ENCODE data around the gene KIF26B. TPM values are rescaled to one million over a fixed set of nuclear protein-coding genes. Genes with fewer than 3 reads are reported as not detected.
A peak's percentile ranks its signal among the peaks of the same experiment; 100 is the strongest.

The KIF26B gene
- total RNA-seq, 1 donor from 2014 or later = 8.8 TPM

GRCh38 chr1:245751116-245751515, 596.3 kb downstream of the KIF26B start:
- Mint-ChIP-seq H3K4me1 (ENCODE audit: unreplicated experiment) (peaks cover 20% of the 10 kb centered on the region), H3K9me3 (ENCODE audit: unreplicated experiment) (peaks cover 22% of the 10 kb centered on the region), H3K27me3 (ENCODE audit: unreplicated experiment) (no peaks in the 10 kb centered on the region), H3K4me3 (ENCODE audit: unreplicated experiment) (no peak overlapping the region), H3K27ac (ENCODE audit: unreplicated experiment) (peak overlapping the region; percentile 83), H3K36me3 (ENCODE audit: unreplicated experiment) (peaks cover 27% of the 10 kb centered on the region)
- DNase-seq (ENCODE audit: extremely low spot score, unreplicated experiment) = no peak
- no peak for TF ChIP-seq CTCF (IDR thresholded peaks at IDR 0.05)

- Mint-ChIP-seq H3K27me3 (ENCODE audit: unreplicated experiment) (no peaks in the 10 kb centered on the region), H3K36me3 (ENCODE audit: unreplicated experiment) (peaks cover 23% of the 10 kb centered on the region), H3K27ac (ENCODE audit: unreplicated experiment) (peak overlapping the region; percentile 83), H3K9me3 (ENCODE audit: unreplicated experiment) (peaks cover 20% of the 10 kb centered on the region), H3K4me3 (ENCODE audit: unreplicated experiment) (no peak overlapping the region), H3K4me1 (ENCODE audit: unreplicated experiment) (peaks cover 20% of the 10 kb centered on the region)
- no peak for TF ChIP-seq CTCF (IDR thresholded peaks at IDR 0.05)
- DNase-seq (ENCODE audit: extremely low spot score, unreplicated experiment) = no peak
Measured at GRCh38 chr1:245751726-245752470, 597.1 kb downstream of the KIF26B start.

- no peak for DNase-seq (ENCODE audit: extremely low spot score, unreplicated experiment)
- H3K27me3 Mint-ChIP-seq (ENCODE audit: unreplicated experiment) = no peaks in the 10 kb centered on the region
- H3K9me3 Mint-ChIP-seq (ENCODE audit: unreplicated experiment) = peaks cover 24% of the 10 kb centered on the region
- no peak for TF ChIP-seq CTCF (IDR thresholded peaks at IDR 0.05)
- H3K4me1 Mint-ChIP-seq (ENCODE audit: unreplicated experiment) = peaks cover 20% of the 10 kb centered on the region
- no peak overlapping the region for H3K4me3 Mint-ChIP-seq (ENCODE audit: unreplicated experiment)
- H3K27ac Mint-ChIP-seq (ENCODE audit: unreplicated experiment) = no peak overlapping the region
- H3K36me3 Mint-ChIP-seq (ENCODE audit: unreplicated experiment) = peaks cover 22% of the 10 kb centered on the region
Measured at GRCh38 chr1:245752561-245752960, 597.8 kb downstream of the KIF26B start.

- TF ChIP-seq CTCF (IDR thresholded peaks at IDR 0.05) = no peak
- peaks cover 30% of the 10 kb centered on the region for H3K9me3 Mint-ChIP-seq (ENCODE audit: unreplicated experiment)
- H3K27ac Mint-ChIP-seq (ENCODE audit: unreplicated experiment) = no peak overlapping the region
- no peaks in the 10 kb centered on the region for H3K27me3 Mint-ChIP-seq (ENCODE audit: unreplicated experiment)
- H3K4me1 Mint-ChIP-seq (ENCODE audit: unreplicated experiment) = peaks cover 20% of the 10 kb centered on the region
- no peak overlapping the region for H3K4me3 Mint-ChIP-seq (ENCODE audit: unreplicated experiment)
- peaks cover 20% of the 10 kb centered on the region for H3K36me3 Mint-ChIP-seq (ENCODE audit: unreplicated experiment)
- DNase-seq (ENCODE audit: extremely low spot score, unreplicated experiment) = no peak
Measured at GRCh38 chr1:245753807-245754206, 599.0 kb downstream of the KIF26B start.

- H3K9me3 Mint-ChIP-seq (ENCODE audit: unreplicated experiment) = peaks cover 30% of the 10 kb centered on the region
- no peak for TF ChIP-seq CTCF (IDR thresholded peaks at IDR 0.05)
- DNase-seq (ENCODE audit: extremely low spot score, unreplicated experiment) = no peak
- H3K36me3 Mint-ChIP-seq (ENCODE audit: unreplicated experiment) = peaks cover 16% of the 10 kb centered on the region
- H3K27me3 Mint-ChIP-seq (ENCODE audit: unreplicated experiment) = no peaks in the 10 kb centered on the region
- H3K4me1 Mint-ChIP-seq (ENCODE audit: unreplicated experiment) = peaks cover 20% of the 10 kb centered on the region
- no peak overlapping the region for H3K4me3 Mint-ChIP-seq (ENCODE audit: unreplicated experiment)
- H3K27ac Mint-ChIP-seq (ENCODE audit: unreplicated experiment) = no peak overlapping the region
Measured at GRCh38 chr1:245754463-245754961, 599.7 kb downstream of the KIF26B start.

Measured in osteocyte (in vitro differentiated cells).